K562 (cell line): ENCODE data around the gene TTLL10. TPM values are rescaled to one million over a fixed set of nuclear protein-coding genes. Genes with fewer than 3 reads are reported as not detected.

ENCODE experiments used
- polyA plus RNA-seq, 8 experiments: library from polyadenylated mRNA; depleted of rRNA in 4 of 8; stranded (reverse) in 5 of 8; unstranded in 3 of 8; fragments of >200 nt; fragmentation: Nextera tagmentation in 2 of 8; fragmentation: Illumina TruSeq in 1 of 8; extraction: Ambion mirVana in 2 of 8; extraction: Trizol in 1 of 8; gene quantifications; 2 replicates each; pipeline versions ENCODE4 v1.2.1 to v1.2.3, GENCODE V29; 2011 to 2014; ENCODE audit warnings: inconsistent platforms in 1 of 8, missing spikeins in 1 of 8
- total RNA-seq, 7 experiments: library from RNA; depleted of rRNA in 6 of 7; stranded (reverse); fragments of >200 nt in 6 of 7; fragmentation: Illumina TruSeq in 2 of 7; extraction: Trizol in 2 of 7; gene quantifications; 2 replicates each; pipeline versions ENCODE4 v1.2.1 to v1.2.3, GENCODE V29; 2011 to 2021; ENCODE audit warnings: low replicate concordance in 1 of 7
- TF ChIP-seq, protein P1 (sequence below), 2 experiments: fragments of 450-650 bp in 1 of 2; sonication (generic) in 1 of 2; formaldehyde crosslinking in 1 of 2; IDR thresholded peaks; 2 replicates each; pipeline versions ENCODE4 v1.7.1 to v1.9.0; 2016 to 2022; ENCODE audit warnings: inconsistent platforms in 1 of 2, mild to moderate bottlenecking in 1 of 2, missing genetic modification reagents in 1 of 2

TTLL10 gene
- total and polyA plus RNA-seq, 9 of the 15 experiments (the other 6 are each of a cell fraction or from before 2014, with no cell fraction given), result not detected

DNA sequence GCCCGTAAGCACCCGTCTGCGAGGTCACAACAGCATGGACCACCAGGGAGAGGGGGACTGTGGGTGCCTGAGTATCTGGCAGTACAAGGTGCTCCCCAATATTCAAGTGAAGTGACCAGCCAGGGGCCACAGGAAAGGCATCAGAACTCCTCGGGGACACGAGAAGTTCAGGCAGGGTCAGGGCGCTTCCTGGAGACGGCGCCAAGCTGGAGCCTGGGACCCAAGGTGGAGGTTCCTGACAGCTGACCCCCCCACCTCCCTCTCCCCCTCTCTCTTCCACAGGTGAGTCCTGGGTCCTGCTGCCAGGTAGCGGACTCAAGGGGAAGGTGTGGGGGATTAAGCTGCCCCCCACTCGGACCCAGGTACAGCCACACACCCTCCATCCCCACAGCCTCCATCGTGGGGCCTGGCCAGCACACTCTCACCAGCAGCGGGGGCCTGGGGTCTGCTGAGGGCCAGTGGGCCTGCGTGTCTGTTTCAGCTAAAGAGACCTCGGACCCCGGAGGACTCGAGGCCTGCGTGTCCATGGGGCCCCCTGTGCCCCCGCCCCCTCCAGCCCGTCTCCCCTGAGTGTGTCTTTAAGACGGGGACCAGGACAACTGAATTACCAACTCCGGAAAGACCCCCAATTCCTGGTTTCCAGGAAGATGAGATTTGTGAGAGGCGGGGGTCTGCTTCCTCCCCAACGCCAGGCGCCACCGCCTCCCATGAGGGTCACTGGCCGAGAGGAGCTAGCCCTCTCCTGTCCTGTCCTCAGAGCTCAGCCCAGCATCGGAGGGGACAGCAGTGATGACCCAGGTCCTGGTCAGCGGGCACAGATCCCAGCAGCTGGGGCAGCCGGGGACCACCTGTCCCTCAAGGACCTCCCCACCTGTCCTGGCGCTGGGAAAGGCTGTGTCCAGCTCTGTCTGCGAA, 26.5 kb downstream of the TTLL10 start (continued):
- TF ChIP-seq, protein P1, sequence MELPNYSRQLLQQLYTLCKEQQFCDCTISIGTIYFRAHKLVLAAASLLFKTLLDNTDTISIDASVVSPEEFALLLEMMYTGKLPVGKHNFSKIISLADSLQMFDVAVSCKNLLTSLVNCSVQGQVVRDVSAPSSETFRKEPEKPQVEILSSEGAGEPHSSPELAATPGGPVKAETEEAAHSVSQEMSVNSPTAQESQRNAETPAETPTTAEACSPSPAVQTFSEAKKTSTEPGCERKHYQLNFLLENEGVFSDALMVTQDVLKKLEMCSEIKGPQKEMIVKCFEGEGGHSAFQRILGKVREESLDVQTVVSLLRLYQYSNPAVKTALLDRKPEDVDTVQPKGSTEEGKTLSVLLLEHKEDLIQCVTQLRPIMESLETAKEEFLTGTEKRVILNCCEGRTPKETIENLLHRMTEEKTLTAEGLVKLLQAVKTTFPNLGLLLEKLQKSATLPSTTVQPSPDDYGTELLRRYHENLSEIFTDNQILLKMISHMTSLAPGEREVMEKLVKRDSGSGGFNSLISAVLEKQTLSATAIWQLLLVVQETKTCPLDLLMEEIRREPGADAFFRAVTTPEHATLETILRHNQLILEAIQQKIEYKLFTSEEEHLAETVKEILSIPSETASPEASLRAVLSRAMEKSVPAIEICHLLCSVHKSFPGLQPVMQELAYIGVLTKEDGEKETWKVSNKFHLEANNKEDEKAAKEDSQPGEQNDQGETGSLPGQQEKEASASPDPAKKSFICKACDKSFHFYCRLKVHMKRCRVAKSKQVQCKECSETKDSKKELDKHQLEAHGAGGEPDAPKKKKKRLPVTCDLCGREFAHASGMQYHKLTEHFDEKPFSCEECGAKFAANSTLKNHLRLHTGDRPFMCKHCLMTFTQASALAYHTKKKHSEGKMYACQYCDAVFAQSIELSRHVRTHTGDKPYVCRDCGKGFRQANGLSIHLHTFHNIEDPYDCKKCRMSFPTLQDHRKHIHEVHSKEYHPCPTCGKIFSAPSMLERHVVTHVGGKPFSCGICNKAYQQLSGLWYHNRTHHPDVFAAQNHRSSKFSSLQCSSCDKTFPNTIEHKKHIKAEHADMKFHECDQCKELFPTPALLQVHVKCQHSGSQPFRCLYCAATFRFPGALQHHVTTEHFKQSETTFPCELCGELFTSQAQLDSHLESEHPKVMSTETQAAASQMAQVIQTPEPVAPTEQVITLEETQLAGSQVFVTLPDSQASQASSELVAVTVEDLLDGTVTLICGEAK (IDR thresholded peaks at IDR 0.05), result no peak
- TF ChIP-seq, protein P1 (CRISPR knock-in tag; IDR thresholded peaks at IDR 0.05), result 0 out of 2 replicates have a peak, but pooled peaks have one; percentile 9
